ENCODE measurements around the gene GIPC3. TPM values are rescaled to one million over a fixed set of nuclear protein-coding genes. Genes with fewer than 3 reads are reported as not detected.
"Not testable (repeated sequence)": the region's sequence is repeated elsewhere in the genome, so short reads cannot be mapped to it uniquely, and the experiment has no call there.

GIPC3 gene
- total and polyA plus RNA-seq, 2 experiments from 2014 or later, result 0.06 TPM; not detected in 1

GRCh38 chr19:3578390-3578789, 6.9 kb upstream of the GIPC3 start:
- in situ Hi-C loops (cut with MboI), result no loop called here

GRCh38 chr19:3580156-3580934, 4.9 kb upstream of the GIPC3 start:
- H3K4me1 ChIP-seq (ENCODE audit: insufficient read depth), result peaks cover 20% of the 10 kb centered on the region
- H3K9me3 ChIP-seq (ENCODE audit: low read depth), result no peaks in the 10 kb centered on the region
- peak overlapping the region; percentile 48 for H3K4me2 ChIP-seq (ENCODE audit: unreplicated experiment)
- no peak overlapping the region for H2AFZ ChIP-seq
- H3K36me3 ChIP-seq (ENCODE audit: low read depth), result no peaks in the 10 kb centered on the region
- H3K4me3 ChIP-seq, result no peak overlapping the region
- no peaks in the 10 kb centered on the region for H3K79me2 ChIP-seq (ENCODE audit: insufficient read depth)
- no peaks in the 10 kb centered on the region for H3K27me3 ChIP-seq (replicated peaks; ENCODE audit: insufficient read depth)
- peak; percentile 97 for DNase-seq
- no peaks in the 10 kb centered on the region for H4K20me1 ChIP-seq (ENCODE audit: insufficient read depth)
- H3K27ac ChIP-seq, result peak overlapping the region; percentile 63
- H3K9me2 ChIP-seq (ENCODE audit: insufficient read depth), result no peaks in the 10 kb centered on the region
- TF ChIP-seq EZH2 (IDR thresholded peaks at IDR 0.05; ENCODE audit: insufficient read depth, poor library complexity, severe bottlenecking) (no peak), EZH2phosphoT487 (IDR thresholded peaks at IDR 0.05; ENCODE audit: insufficient read depth, low read depth) (no peak)
- H3F3A ChIP-seq (ENCODE audit: insufficient read depth), result peaks cover 24% of the 10 kb centered on the region
- H3K9ac ChIP-seq, result peak overlapping the region; percentile 28
- WGBS, 2 experiments (ENCODE audit: low coverage in 1 of 2, low lambda C conversion rate in 2 of 2, missing lambda C conversion rate in 2 of 2), result 18 to 21% methylated on average over 11 of the region's 11 CpGs
- in situ Hi-C loops (cut with MboI), result no loop called here

More at GRCh38 chr19:3578390-3578789, 6.9 kb upstream of the GIPC3 start:
- H3K36me3 ChIP-seq (ENCODE audit: low read depth), result no peaks in the 10 kb centered on the region
- H3K4me3 ChIP-seq, result no peak overlapping the region
- no peak overlapping the region for H2AFZ ChIP-seq
- peaks cover 20% of the 10 kb centered on the region for H3K4me1 ChIP-seq (ENCODE audit: insufficient read depth)
- H3K27ac ChIP-seq, result no peak overlapping the region
- no peaks in the 10 kb centered on the region for H3K27me3 ChIP-seq (replicated peaks; ENCODE audit: insufficient read depth)
- WGBS, 2 experiments (ENCODE audit: low coverage in 1 of 2, low lambda C conversion rate in 2 of 2, missing lambda C conversion rate in 2 of 2), result 71 to 72% methylated on average over 13 to 17 of the region's 17 CpGs
- H3K9me2 ChIP-seq (ENCODE audit: insufficient read depth), result no peaks in the 10 kb centered on the region
- H4K20me1 ChIP-seq (ENCODE audit: insufficient read depth), result no peaks in the 10 kb centered on the region
- no peaks in the 10 kb centered on the region for H3K9me3 ChIP-seq (ENCODE audit: low read depth)
- peaks cover 35% of the 10 kb centered on the region for H3F3A ChIP-seq (ENCODE audit: insufficient read depth)
- H3K4me2 ChIP-seq (ENCODE audit: unreplicated experiment), result no peak overlapping the region
- H3K9ac ChIP-seq, result no peak overlapping the region
- no peak for DNase-seq
- no peak for TF ChIP-seq EZH2 (IDR thresholded peaks at IDR 0.05; ENCODE audit: insufficient read depth, poor library complexity, severe bottlenecking)
- no peak for TF ChIP-seq EZH2phosphoT487 (IDR thresholded peaks at IDR 0.05; ENCODE audit: insufficient read depth, low read depth)
- H3K79me2 ChIP-seq (ENCODE audit: insufficient read depth), result no peaks in the 10 kb centered on the region; the same call in 1 of the 2 replicates

- not testable (repeated sequence) for H3K36me3 ChIP-seq (ENCODE audit: low read depth); H3K27ac ChIP-seq; DNase-seq
Measured at GRCh38 chr19:3581792-3582191, 3.5 kb upstream of the GIPC3 start.

GRCh38 chr19:3584036-3584802, 1.1 kb upstream of the GIPC3 start:
- H3K27me3 ChIP-seq (replicated peaks; ENCODE audit: insufficient read depth); H3K36me3 ChIP-seq (ENCODE audit: low read depth); H3K4me3 ChIP-seq; H3K9ac ChIP-seq; H3K79me2 ChIP-seq (ENCODE audit: insufficient read depth); H3K27ac ChIP-seq; H2AFZ ChIP-seq; H3K4me2 ChIP-seq (ENCODE audit: unreplicated experiment); H4K20me1 ChIP-seq (ENCODE audit: insufficient read depth); in situ Hi-C loops (cut with MboI); H3K9me2 ChIP-seq (ENCODE audit: insufficient read depth); H3K9me3 ChIP-seq (ENCODE audit: low read depth); DNase-seq: not testable (repeated sequence)
- peaks cover 12% of the 10 kb centered on the region for H3K4me1 ChIP-seq (ENCODE audit: insufficient read depth)
- peaks cover 16% of the 10 kb centered on the region for H3F3A ChIP-seq (ENCODE audit: insufficient read depth)
- 85 to 89% methylated on average over 15 of the region's 15 CpGs for WGBS, 2 experiments (ENCODE audit: low coverage in 1 of 2, low lambda C conversion rate in 2 of 2, missing lambda C conversion rate in 2 of 2)

More at GRCh38 chr19:3581792-3582191, 3.5 kb upstream of the GIPC3 start:
- H3F3A ChIP-seq (ENCODE audit: insufficient read depth), result peaks cover 23% of the 10 kb centered on the region
- H4K20me1 ChIP-seq (ENCODE audit: insufficient read depth); H3K9ac ChIP-seq; H3K27me3 ChIP-seq (replicated peaks; ENCODE audit: insufficient read depth); H3K4me3 ChIP-seq; H2AFZ ChIP-seq; in situ Hi-C loops (cut with MboI); H3K79me2 ChIP-seq (ENCODE audit: insufficient read depth); H3K4me2 ChIP-seq (ENCODE audit: unreplicated experiment); H3K9me3 ChIP-seq (ENCODE audit: low read depth); H3K9me2 ChIP-seq (ENCODE audit: insufficient read depth): not testable (repeated sequence)
- peaks cover 12% of the 10 kb centered on the region for H3K4me1 ChIP-seq (ENCODE audit: insufficient read depth)
- 73 to 76% methylated on average over 4 of the region's 4 CpGs for WGBS, 2 experiments (ENCODE audit: low coverage in 1 of 2, low lambda C conversion rate in 2 of 2, missing lambda C conversion rate in 2 of 2)
